Calu3 (cell line): ENCODE data around the gene RXYLT1. TPM values are rescaled to one million over a fixed set of nuclear protein-coding genes. Genes with fewer than 3 reads are reported as not detected.
A peak's percentile ranks its signal among the peaks of the same experiment; 100 is the strongest.
"Not testable (repeated sequence)": the region's sequence is repeated elsewhere in the genome, so short reads cannot be mapped to it uniquely, and the experiment has no call there.

ENCODE experiments used
- BruUV-seq: library from RNA; stranded (reverse); fragments of 400-500 nt; replicated peaks from 2 replicates; lab custom pipeline; 2021; lab: Mats Ljungman, UMichigan
- CTCF ChIA-PET: fragments of 300-600 bp; sonication (Branson Sonifier 250); formaldehyde crosslinking; loops from one replicate; lab custom pipeline; 2022; ENCODE audit warnings: antibody characterized with exemption; lab: Charles Lee
- DNase-seq: peaks from one replicate; pipeline ENCODE4 v3.0.0; 2022
- H3K27ac Mint-ChIP-seq: one replicate; pipeline ENCODE4 v1.8.0; 2022; ENCODE audit warnings: mixed read lengths; ENCODE audit not compliant: unreplicated experiment
- H3K27me3 Mint-ChIP-seq: one replicate; pipeline ENCODE4 v1.8.0; 2022; ENCODE audit warnings: mixed read lengths; ENCODE audit not compliant: unreplicated experiment
- H3K36me3 Mint-ChIP-seq: one replicate; pipeline ENCODE4 v1.8.0; 2022; ENCODE audit warnings: mild to moderate bottlenecking, moderate library complexity, mixed read lengths; ENCODE audit not compliant: insufficient read depth, unreplicated experiment
- H3K4me1 Mint-ChIP-seq: one replicate; pipeline ENCODE4 v1.8.0; 2022; ENCODE audit warnings: mild to moderate bottlenecking, low read depth, mixed read lengths; ENCODE audit not compliant: unreplicated experiment
- H3K4me3 Mint-ChIP-seq: one replicate; pipeline ENCODE4 v1.8.0; 2022; ENCODE audit warnings: mild to moderate bottlenecking, low read depth, moderate library complexity, mixed read lengths; ENCODE audit not compliant: unreplicated experiment
- H3K9me3 Mint-ChIP-seq: one replicate; pipeline ENCODE4 v1.8.0; 2022; ENCODE audit warnings: low read depth, mixed read lengths; ENCODE audit not compliant: unreplicated experiment
- CTCF ChIP-seq: fragments of 200-600 bp; IDR thresholded peaks from one replicate; pipeline ENCODE4 v1.8.0; 2022; ENCODE audit warnings: antibody characterized with exemption; ENCODE audit not compliant: unreplicated experiment
- intact Hi-C: fragments of 100-400 bp; cut with micrococcal nuclease; formaldehyde crosslinking; loops from one replicate; pipeline ENCODE4 v1.10.0; 2022; ENCODE audit not compliant: unreplicated experiment
- total RNA-seq: library from RNA; stranded (reverse); gene quantifications from 2 replicates; pipeline ENCODE4 v1.2.3, GENCODE V29; 2022

RXYLT1 gene
- total RNA-seq, 1 experiment from 2014 or later: 28.6 TPM

DNA sequence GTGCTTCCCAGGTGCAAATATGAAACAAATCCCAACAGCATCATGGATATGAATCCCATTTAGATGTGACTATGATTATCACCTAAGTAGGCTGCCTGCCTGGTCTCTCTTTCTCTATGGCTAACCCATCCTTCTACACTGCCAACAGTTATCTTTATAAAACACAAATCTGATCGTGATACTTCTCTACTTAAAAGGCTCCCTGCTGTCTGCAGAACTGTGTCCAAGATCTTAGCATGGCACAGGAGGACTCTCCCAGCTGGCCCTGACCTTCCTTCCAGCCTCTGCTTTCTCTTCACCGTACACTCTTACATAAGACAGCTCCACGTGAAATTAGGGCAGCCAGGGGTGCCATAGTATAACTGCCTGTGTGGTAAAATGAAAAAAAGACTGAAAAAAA, 61.3 kb downstream of the RXYLT1 start:
- no peaks in the 10 kb centered on the region for H3K4me1 Mint-ChIP-seq
- no peaks in the 10 kb centered on the region for H3K27me3 Mint-ChIP-seq
- intact Hi-C loops: no loop called here
- H3K4me3 Mint-ChIP-seq: no peak overlapping the region
- H3K9me3 Mint-ChIP-seq: no peaks in the 10 kb centered on the region
- H3K36me3 Mint-ChIP-seq: peaks cover 29% of the 10 kb centered on the region
- CTCF ChIA-PET: no interaction called here
- no peak overlapping the region for H3K27ac Mint-ChIP-seq
- TF ChIP-seq CTCF: no peak
- DNase-seq: no peak
- no TSS peak for BruUV-seq

DNA sequence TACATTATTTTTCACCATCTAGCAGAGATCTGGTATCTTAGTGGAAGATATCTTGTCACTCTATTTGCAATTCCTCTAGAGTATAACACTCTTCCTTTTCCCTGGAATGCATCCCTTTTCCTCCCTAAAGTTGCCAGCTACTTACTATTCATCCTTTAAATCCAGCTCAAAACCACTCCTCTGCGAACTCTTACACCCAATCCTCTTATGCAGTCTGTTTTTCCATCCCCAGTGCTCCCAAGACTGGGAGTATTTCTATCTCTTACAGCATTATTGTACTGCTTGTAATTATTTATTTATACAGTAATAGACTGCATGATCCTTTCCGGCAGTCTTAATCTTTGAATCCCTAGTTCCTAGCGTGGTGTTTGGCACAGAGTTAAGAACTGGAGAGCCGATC, 61.9 kb downstream of the RXYLT1 start:
- no peak overlapping the region for H3K4me3 Mint-ChIP-seq
- no peaks in the 10 kb centered on the region for H3K9me3 Mint-ChIP-seq
- TF ChIP-seq CTCF: no peak
- H3K27me3 Mint-ChIP-seq: no peaks in the 10 kb centered on the region
- peaks cover 5% of the 10 kb centered on the region for H3K4me1 Mint-ChIP-seq
- intact Hi-C loops: no loop called here
- BruUV-seq: no TSS peak
- no peak for DNase-seq
- H3K36me3 Mint-ChIP-seq: peaks cover 29% of the 10 kb centered on the region
- no peak overlapping the region for H3K27ac Mint-ChIP-seq
- CTCF ChIA-PET: no interaction called here

DNA sequence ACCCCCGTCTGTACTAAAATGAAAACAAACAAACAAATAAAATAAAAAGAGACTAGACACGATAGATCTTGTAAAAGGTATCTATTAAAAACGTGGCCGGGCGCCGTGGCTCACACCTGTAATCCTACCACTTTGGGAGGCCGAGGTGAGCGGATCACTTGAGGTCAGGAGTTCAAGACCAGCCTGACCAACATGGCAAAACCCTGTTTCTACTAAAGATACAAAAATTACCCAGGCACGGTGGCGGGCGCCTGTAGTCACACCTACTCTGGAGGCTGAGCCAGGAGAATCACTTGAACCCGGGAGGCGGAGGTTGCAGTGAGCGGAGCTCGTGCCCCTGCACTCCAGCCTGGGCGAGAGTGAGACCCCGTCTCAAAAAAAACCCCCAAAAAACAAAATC, 63.0 kb downstream of the RXYLT1 start:
- BruUV-seq, intact Hi-C loops: not testable (repeated sequence)
- CTCF ChIA-PET: interaction anchor here (0.7 kb wide), 1 partner anchor 442 kb away, joined by 3 read pairs; no protein-coding TSS in a partner anchor

DNA sequence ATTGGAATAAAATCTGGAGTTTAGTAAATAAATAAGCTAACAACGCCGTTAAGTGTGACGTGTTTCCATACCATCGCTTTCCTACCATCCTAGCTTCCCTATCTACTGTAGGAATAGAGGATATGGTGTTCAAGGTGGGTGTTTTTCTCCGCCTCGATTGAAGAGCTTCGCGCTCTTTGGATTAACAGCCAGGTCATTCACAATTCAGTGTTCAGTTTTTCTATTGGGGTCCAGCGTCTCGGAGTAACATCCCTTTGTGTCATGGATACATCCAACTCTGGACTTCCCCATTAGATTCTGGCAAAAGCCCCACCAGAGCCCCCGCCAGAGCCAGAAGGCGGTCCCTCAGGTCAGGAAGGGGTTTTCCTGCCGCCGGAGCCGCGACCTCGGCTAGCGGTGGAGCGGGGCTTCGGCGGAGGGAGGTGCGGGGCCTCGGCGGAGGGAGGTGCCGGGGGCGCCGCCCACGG, 63.6 kb downstream of the RXYLT1 start:
- CTCF ChIA-PET: interaction anchor here (0.6 to 2.5 kb wide), 6 partner anchors 10 to 442 kb away, joined by 3 to 18 read pairs (median 4); partner anchors contain the start of gene KICS2
- H3K36me3 Mint-ChIP-seq: peaks cover 29% of the 10 kb centered on the region
- H3K4me1 Mint-ChIP-seq: peaks cover 13% of the 10 kb centered on the region
- TF ChIP-seq CTCF: no peak
- H3K9me3 Mint-ChIP-seq: no peaks in the 10 kb centered on the region
- no peak overlapping the region for H3K27ac Mint-ChIP-seq
- BruUV-seq: TSS peak; percentile 55
- no peaks in the 10 kb centered on the region for H3K27me3 Mint-ChIP-seq
- intact Hi-C loops: no loop called here
- peak overlapping the region; percentile 97 for H3K4me3 Mint-ChIP-seq
- DNase-seq: no peak

More for the DNA sequence above, 63.0 kb downstream of the RXYLT1 start:
- not testable (repeated sequence) for H3K4me1 Mint-ChIP-seq, DNase-seq, H3K27ac Mint-ChIP-seq, H3K27me3 Mint-ChIP-seq, H3K9me3 Mint-ChIP-seq
- Mint-ChIP-seq H3K36me3 (peaks cover 29% of the 10 kb centered on the region), H3K4me3 (peak overlapping the region; percentile 97)

GRCh38 chr12:63843721-63844390, 64.1 kb downstream of the RXYLT1 start:
- peaks cover 29% of the 10 kb centered on the region for H3K36me3 Mint-ChIP-seq
- intact Hi-C loops: no loop called here
- no peaks in the 10 kb centered on the region for H3K27me3 Mint-ChIP-seq
- no TSS peak for BruUV-seq
- H3K27ac Mint-ChIP-seq: peak overlapping the region; percentile 93
- H3K4me1 Mint-ChIP-seq: peaks cover 19% of the 10 kb centered on the region
- peak; percentile 96 for TF ChIP-seq CTCF
- peak overlapping the region; percentile 97 for H3K4me3 Mint-ChIP-seq
- no peaks in the 10 kb centered on the region for H3K9me3 Mint-ChIP-seq
- CTCF ChIA-PET: interaction anchor here (0.5 to 2.5 kb wide), 12 partner anchors 10 to 560 kb away, joined by 3 to 18 read pairs (median 3); partner anchors contain the start of genes KICS2 and XPOT
- peak; percentile 96 for DNase-seq
